GM12878 (cell line): Measurements from ENCODE around the gene ETNK2. TPM values are rescaled to one million over a fixed set of nuclear protein-coding genes. Genes with fewer than 3 reads are reported as not detected.

Experiments
- ATAC-seq: fragments of 200-7000 bp; cut with Tn5 transposase; 3 replicates; pipeline ENCODE4 v1.9.1; 2020; ENCODE audit warnings: mild to moderate bottlenecking, moderate library complexity
- BruUV-seq: library from RNA; stranded (reverse); fragments of 400-500 nt; replicated peaks from 2 replicates; lab custom pipeline; 2021; lab: Mats Ljungman, UMichigan
- CTCF ChIA-PET: fragments of 300-600 bp; sonication (Branson Sonifier 250); formaldehyde crosslinking; extraction: SDS; loops from one replicate; lab custom pipeline; 2021; ENCODE audit warnings: inconsistent platforms; lab: Yijun Ruan, JAX
- POLR2A ChIA-PET: fragments of 350-600 bp; formaldehyde crosslinking; extraction: SDS; loops from one replicate; lab custom pipeline; 2021; ENCODE audit warnings: inconsistent platforms; lab: Charles Lee
- RAD21 ChIA-PET: fragments of 300-600 bp; sonication (Branson Sonifier 250); formaldehyde crosslinking; loops from one replicate; lab custom pipeline; 2023; ENCODE audit warnings: antibody characterized with exemption; ENCODE audit not compliant: unreplicated experiment; lab: Charles Lee
- SMC1A ChIA-PET: fragments of 300-600 bp; sonication (Branson Sonifier 250); formaldehyde crosslinking; loops from one replicate; lab custom pipeline; 2023; ENCODE audit not compliant: unreplicated experiment, uncharacterized antibody; lab: Charles Lee
- DNase-seq: peaks from one replicate; pipeline ENCODE4 v3.0.0-alpha.2; 2011; ENCODE audit warnings: low read depth, low spot score
- FAIRE-seq: peaks from 3 replicates; lab custom pipeline; 2011; peaks lifted over from hg19 to GRCh38; lab: Jason Lieb, UNC
- H2AFZ ChIP-seq: 2 replicates; pipeline ENCODE4 v1.6.0; 2011; ENCODE audit warnings: low read depth, low read length, control low read depth; ENCODE audit not compliant: control insufficient read depth
- H3K27ac ChIP-seq: 2 replicates; pipeline ENCODE4 v1.5.1; 2011; ENCODE audit warnings: control low read depth; ENCODE audit not compliant: control insufficient read depth, insufficient read depth
- H3K27me3 ChIP-seq, 2 experiments: replicated peaks in 1 of 2; 2 replicates each; pipeline versions ENCODE4 v1.6.0 to v1.6.1; 2011; ENCODE audit warnings: low read length in 1 of 2; ENCODE audit not compliant: control insufficient read depth in 2 of 2, insufficient read depth in 2 of 2
- H3K36me3 ChIP-seq, 2 experiments: 2 replicates each; pipeline ENCODE4 v1.5.1; 2011; ENCODE audit warnings: low read length in 1 of 2; ENCODE audit not compliant: control insufficient read depth in 2 of 2, insufficient read depth in 2 of 2
- H3K4me1 ChIP-seq: 2 replicates; pipeline ENCODE4 v1.6.1; 2011; ENCODE audit warnings: mild to moderate bottlenecking, low read length, moderate library complexity, mixed read lengths; ENCODE audit not compliant: control insufficient read depth, insufficient read depth
- H3K4me2 ChIP-seq: 2 replicates; pipeline ENCODE4 v1.6.0; 2011; ENCODE audit warnings: control low read depth; ENCODE audit not compliant: control insufficient read depth, insufficient read depth
- H3K4me3 ChIP-seq: fragments of 200-600 bp; sonication (generic); 2 replicates; pipeline ENCODE4 v1.5.1; 2016
- H3K79me2 ChIP-seq: 2 replicates; pipeline ENCODE4 v1.6.0; 2011; ENCODE audit warnings: low read length; ENCODE audit not compliant: control insufficient read depth, insufficient read depth
- H3K9ac ChIP-seq: 2 replicates; pipeline ENCODE4 v1.8.0; 2011; ENCODE audit warnings: low read length, control low read depth, mixed read lengths; ENCODE audit not compliant: control insufficient read depth, insufficient read depth
- H3K9me3 ChIP-seq: replicated peaks from 3 replicates; pipeline ENCODE4 v1.5.1; 2011; ENCODE audit warnings: mild to moderate bottlenecking, low read length; ENCODE audit not compliant: control insufficient read depth, insufficient read depth
- H4K20me1 ChIP-seq: 2 replicates; pipeline ENCODE4 v1.6.0; 2011; ENCODE audit not compliant: control insufficient read depth, insufficient read depth
- EZH2 ChIP-seq: IDR thresholded peaks from 2 replicates; pipeline ENCODE4 v1.6.1; 2012; ENCODE audit warnings: low read depth, mild to moderate bottlenecking, control low read depth, inconsistent platforms, low read length, borderline replicate concordance; ENCODE audit not compliant: control insufficient read depth
- FOXK2 ChIP-seq: fragments of 450-650 bp; IDR thresholded peaks from 2 replicates; pipeline ENCODE4 v1.6.1; 2017; ENCODE audit warnings: mild to moderate bottlenecking, moderate library complexity
- HCFC1 ChIP-seq: fragments of 150-350 bp; IDR thresholded peaks from 2 replicates; pipeline ENCODE4 v1.6.1; 2014; ENCODE audit warnings: low read length
- HDGF ChIP-seq: fragments of 450-650 bp; IDR thresholded peaks from 2 replicates; pipeline ENCODE4 v1.6.1; 2016; ENCODE audit warnings: antibody characterized with exemption
- IKZF2 ChIP-seq, 2 experiments: fragments of 450-650 bp; IDR thresholded peaks; 2 replicates each; pipeline ENCODE4 v1.6.1; 2017; ENCODE audit warnings: mild to moderate bottlenecking in 2 of 2, moderate library complexity in 2 of 2
- KAT2A ChIP-seq: conservative IDR thresholded peaks from 2 replicates; pipeline ENCODE4 v1.6.1; 2011; ENCODE audit warnings: low read depth, low read length; ENCODE audit not compliant: control insufficient read depth
- MTA3 ChIP-seq: IDR thresholded peaks from 2 replicates; pipeline ENCODE4 v1.6.1; 2012; ENCODE audit warnings: low read length, inconsistent platforms, borderline replicate concordance
- PML ChIP-seq: IDR thresholded peaks from 2 replicates; pipeline ENCODE4 v1.6.1; 2012; ENCODE audit warnings: low read length, inconsistent platforms
- POLR2A ChIP-seq: IDR thresholded peaks from 2 replicates; pipeline ENCODE4 v1.6.1; 2011; ENCODE audit warnings: low read depth, mild to moderate bottlenecking, low read length
- RAD51 ChIP-seq: fragments of 450-650 bp; IDR thresholded peaks from 2 replicates; pipeline ENCODE4 v1.6.1; 2016; ENCODE audit warnings: moderate library complexity, mild to moderate bottlenecking, inconsistent platforms
- TCF12 ChIP-seq: IDR thresholded peaks from 2 replicates; pipeline ENCODE4 v1.6.1; 2011; ENCODE audit warnings: low read depth, mild to moderate bottlenecking, low read length
- ZBTB11 ChIP-seq: fragments of 450-650 bp; formaldehyde crosslinking; IDR thresholded peaks from 2 replicates; pipeline ENCODE4 v1.5.0; 2022; ENCODE audit warnings: mild to moderate bottlenecking, missing genetic modification characterization
- ZNF217 ChIP-seq: fragments of 450-650 bp; IDR thresholded peaks from 2 replicates; pipeline ENCODE4 v1.6.1; 2017; ENCODE audit warnings: antibody characterized with exemption, mild to moderate bottlenecking
- WGBS: methylation state at CpG from one replicate; pipeline ENCODE4 v1.1.6; 2016; ENCODE audit warnings: low lambda C conversion rate; ENCODE audit not compliant: insufficient replicate concordance, insufficient coverage; ENCODE audit errors: missing lambda C conversion rate; 5-methylcytosine and 5-hydroxymethylcytosine counted together
- in situ Hi-C: fragments of 300-500 bp; cut with MboI; formaldehyde crosslinking; loops from 9 replicates; pipeline ENCODE4 v1.14.3; 2018; ENCODE audit warnings: mixed read lengths
- intact Hi-C: fragments of 100-400 bp; cut with micrococcal nuclease; formaldehyde crosslinking; loops from one replicate; pipeline ENCODE4 v1.14.2; 2022; ENCODE audit not compliant: unreplicated experiment
- polyA plus RNA-seq, 11 experiments: library from polyadenylated mRNA; depleted of rRNA in 4 of 11; unstranded in 6 of 11; stranded (reverse) in 5 of 11; fragments of >200 nt; fragmentation: Nextera tagmentation in 4 of 11; fragmentation: Illumina TruSeq in 1 of 11; extraction: Ambion mirVana in 4 of 11; extraction: Trizol in 1 of 11; gene quantifications; 1 replicate in 1 of 11; 2 replicates in 10 of 11; pipeline versions ENCODE4 v1.2.1 to v1.2.3, GENCODE V29; 2011 to 2016; ENCODE audit warnings: inconsistent platforms in 2 of 11, missing spikeins in 2 of 11, low read depth in 1 of 11
- total RNA-seq, 4 experiments: library from RNA; depleted of rRNA in 3 of 4; stranded (reverse); fragments of >200 nt in 3 of 4; fragmentation: Illumina TruSeq in 1 of 4; extraction: Trizol in 1 of 4; gene quantifications; 2 replicates each; pipeline versions ENCODE4 v1.2.1 to v1.2.3, GENCODE V29; 2013 to 2021
- TF ChIP-seq, protein P1 (sequence below): IDR thresholded peaks from 2 replicates; pipeline ENCODE4 v1.6.1; 2011; ENCODE audit warnings: borderline replicate concordance, low read depth, mild to moderate bottlenecking, moderate library complexity, mixed read lengths, low read length; ENCODE audit not compliant: insufficient read depth; ENCODE audit errors: extremely low read length

Gene ETNK2
- total and polyA plus RNA-seq, 10 of the 15 experiments (the other 5 are each of a cell fraction or from before 2014, with no cell fraction given): 0.14 TPM; not detected in 9

- no TSS peak for BruUV-seq
- TF ChIP-seq HDGF (no peak), KAT2A (no peak)
- TF ChIP-seq, protein P1, sequence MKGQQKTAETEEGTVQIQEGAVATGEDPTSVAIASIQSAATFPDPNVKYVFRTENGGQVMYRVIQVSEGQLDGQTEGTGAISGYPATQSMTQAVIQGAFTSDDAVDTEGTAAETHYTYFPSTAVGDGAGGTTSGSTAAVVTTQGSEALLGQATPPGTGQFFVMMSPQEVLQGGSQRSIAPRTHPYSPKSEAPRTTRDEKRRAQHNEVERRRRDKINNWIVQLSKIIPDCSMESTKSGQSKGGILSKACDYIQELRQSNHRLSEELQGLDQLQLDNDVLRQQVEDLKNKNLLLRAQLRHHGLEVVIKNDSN: no peak
- TF ChIP-seq, all 136 proteins: peak for 0
Measured at GRCh38 chr1:204141131-204141530, 10.7 kb downstream of the ETNK2 start.

GRCh38 chr1:204139952-204140351 is 11.9 kb downstream of the ETNK2 start:
- no peak for DNase-seq
- FAIRE-seq: no peak
- Histone ChIP-seq H3K9ac (no peak overlapping the region), H3K4me3 (no peak overlapping the region), H3K27me3 (peaks cover 0 to 5% of the 10 kb centered on the region in 2 experiments; a peak in 2 of 4 replicates), H3K9me3 (no peaks in the 10 kb centered on the region), H3K27ac (no peak overlapping the region), H3K4me1 (no peaks in the 10 kb centered on the region), H4K20me1 (no peaks in the 10 kb centered on the region), H3K4me2 (no peak overlapping the region), H2AFZ (no peak overlapping the region), H3K36me3 (no peaks in the 10 kb centered on the region), H3K79me2 (no peaks in the 10 kb centered on the region)
- ChIA-PET RAD21 (interaction anchor here (1.4 kb wide), 1 partner anchor 11 kb away, joined by 3 read pairs; no protein-coding TSS in a partner anchor), POLR2A (no interaction called here), SMC1A (interaction anchor here (1.0 to 2.1 kb wide), 3 partner anchors 11 to 269 kb away, joined by 3 to 5 read pairs (median 4); no protein-coding TSS in a partner anchor), CTCF (interaction anchor here (0.7 to 3.0 kb wide), 3 partner anchors 11 to 285 kb away, joined by 3 to 12 read pairs (median 4); no protein-coding TSS in a partner anchor)
- no TSS peak for BruUV-seq
- ATAC-seq: no peak
- WGBS: 64% methylated on average over 6 of the region's 6 CpGs
- intact Hi-C loops: no loop called here
- in situ Hi-C loops: no loop called here
- TF ChIP-seq RAD51 (no peak), ZNF217 (no peak), MTA3 (no peak), TCF12 (no peak), EZH2 (no peak), ZBTB11 (CRISPR knock-in tag) (no peak), HCFC1 (no peak), PML (no peak), IKZF2 (IDR thresholded peaks at IDR 0.05) (no peak), POLR2A (no peak), FOXK2 (no peak)

More at GRCh38 chr1:204141131-204141530, 10.7 kb downstream of the ETNK2 start:
- Histone ChIP-seq H3K79me2 (no peaks in the 10 kb centered on the region), H2AFZ (no peak overlapping the region), H3K4me1 (no peaks in the 10 kb centered on the region), H3K36me3 (no peaks in the 10 kb centered on the region), H3K27ac (no peak overlapping the region), H3K4me3 (no peak overlapping the region), H3K4me2 (no peak overlapping the region), H3K9me3 (no peaks in the 10 kb centered on the region), H3K9ac (no peak overlapping the region), H3K27me3 (peaks cover 4 to 5% of the 10 kb centered on the region in 2 experiments; a peak in 3 of 4 replicates), H4K20me1 (no peaks in the 10 kb centered on the region)
- 68% methylated on average over 3 of the region's 3 CpGs for WGBS
- no peak for FAIRE-seq
- ChIA-PET POLR2A (interaction anchor here (0.5 kb wide), 1 partner anchor 44 kb away, joined by 4 read pairs; no protein-coding TSS in a partner anchor), SMC1A (interaction anchor here (0.7 kb wide), 1 partner anchor 144 kb away, joined by 3 read pairs; no protein-coding TSS in a partner anchor), CTCF (interaction anchor here (1.7 kb wide), 1 partner anchor 21 kb away, joined by 3 read pairs; no protein-coding TSS in a partner anchor), RAD21 (no interaction called here)
- ATAC-seq: no peak
- in situ Hi-C loops (no loop called here), intact Hi-C loops (no loop called here)
- no peak for DNase-seq
